DMS153 treated with DMSO at 0.1 percent for 48 hours (cell line): ENCODE measurements around the gene ANK3.

ENCODE experiments used
- DNase-seq: peaks from one replicate; lab custom pipeline; 2025; ENCODE audit not compliant: unreplicated experiment; lab: John Stamatoyannopoulos, UW

The ANK3 gene

GRCh38 chr10:60380781-60381180 lies 8.9 kb downstream of the ANK3 start:
- no peak for DNase-seq

- DNase-seq: no peak
Measured at GRCh38 chr10:60377955-60378354, 11.7 kb downstream of the ANK3 start.

GRCh38 chr10:60377042-60377352 lies 12.7 kb downstream of the ANK3 start:
- peak; percentile 12 for DNase-seq

GRCh38 chr10:60376221-60377041 lies 13.2 kb downstream of the ANK3 start:
- DNase-seq: no peak

GRCh38 chr10:60375293-60376004 lies 14.2 kb downstream of the ANK3 start:
- no peak for DNase-seq

GRCh38 chr10:60374836-60375235 lies 14.8 kb downstream of the ANK3 start:
- no peak for DNase-seq

- DNase-seq: no peak
Measured at GRCh38 chr10:60372436-60372835, 17.2 kb downstream of the ANK3 start.

- DNase-seq: peak; percentile 49
Measured at GRCh38 chr10:60369547-60369930, 20.1 kb downstream of the ANK3 start.

- DNase-seq: no peak
Measured at GRCh38 chr10:60368875-60369546, 20.7 kb downstream of the ANK3 start.

GRCh38 chr10:60367901-60368300 lies 21.8 kb downstream of the ANK3 start:
- no peak for DNase-seq

GRCh38 chr10:60367431-60367830 lies 22.2 kb downstream of the ANK3 start:
- DNase-seq: no peak

- DNase-seq: no peak
Measured at GRCh38 chr10:60367024-60367423, 22.7 kb downstream of the ANK3 start.

GRCh38 chr10:60363187-60363586 lies 26.5 kb downstream of the ANK3 start:
- DNase-seq: no peak

- no peak for DNase-seq
Measured at GRCh38 chr10:60362461-60362860, 27.2 kb downstream of the ANK3 start.

GRCh38 chr10:60359066-60359465 lies 30.6 kb downstream of the ANK3 start:
- DNase-seq: no peak

- no peak for DNase-seq
Measured at GRCh38 chr10:60358282-60358681, 31.4 kb downstream of the ANK3 start.

- DNase-seq: peak; percentile 42
Measured at GRCh38 chr10:60353519-60354258, 36.0 kb downstream of the ANK3 start.

GRCh38 chr10:60352105-60352504 lies 37.6 kb downstream of the ANK3 start:
- no peak for DNase-seq

GRCh38 chr10:60351191-60351853 lies 38.4 kb downstream of the ANK3 start:
- DNase-seq: no peak

- no peak for DNase-seq
Measured at GRCh38 chr10:60350400-60350799, 39.3 kb downstream of the ANK3 start.

GRCh38 chr10:60349426-60349825 lies 40.2 kb downstream of the ANK3 start:
- no peak for DNase-seq
